ENCODE measurements around the gene TNS1. TPM values are rescaled to one million over a fixed set of nuclear protein-coding genes. Genes with fewer than 3 reads are reported as not detected.
A peak's percentile ranks its signal among the peaks of the same experiment; 100 is the strongest.

Gene TNS1
- total and polyA plus RNA-seq, 2 donors from 2014 or later: 44.8 to 471 TPM

GRCh38 chr2:217818293-217818850, 184.4 kb downstream of the TNS1 start:
- Histone ChIP-seq H3K4me3 (ENCODE audit: low read length in 3 of 3) (no peak overlapping the region), H3K9me3 (ENCODE audit: control insufficient read depth in 2 of 3, insufficient read depth in 1 of 3, low read length in 3 of 3) (no peaks in the 10 kb centered on the region), H3K27ac (ENCODE audit: low read depth in 2 of 2, low read length in 2 of 2) (peak overlapping the region in 1 of 2 donors; percentile 2), H3K36me3 (ENCODE audit: control insufficient read depth in 2 of 3, insufficient read depth in 3 of 3, low read length in 3 of 3) (peaks cover 3 to 95% (median 53%) of the 10 kb centered on the region in 3 donors), H3K9ac (ENCODE audit: low read length in 3 of 3) (no peak overlapping the region), H3K27me3 (ENCODE audit: control insufficient read depth, insufficient read depth, low read length) (no peaks in the 10 kb centered on the region), H3K4me1 (ENCODE audit: control insufficient read depth in 2 of 3, insufficient read depth in 2 of 3, low read depth in 1 of 3, low read length in 3 of 3) (peaks cover 7 to 63% (median 49%) of the 10 kb centered on the region in 3 donors)
- DNase-seq (peak in 1 of 5 donors; percentile 67), FAIRE-seq (no peak)
- TF ChIP-seq CTCF (IDR thresholded peaks at IDR 0.05; ENCODE audit: borderline replicate concordance, extremely low read depth, insufficient read depth): no peak
- intact Hi-C loops (cut with DNase I): no loop called here

DNA sequence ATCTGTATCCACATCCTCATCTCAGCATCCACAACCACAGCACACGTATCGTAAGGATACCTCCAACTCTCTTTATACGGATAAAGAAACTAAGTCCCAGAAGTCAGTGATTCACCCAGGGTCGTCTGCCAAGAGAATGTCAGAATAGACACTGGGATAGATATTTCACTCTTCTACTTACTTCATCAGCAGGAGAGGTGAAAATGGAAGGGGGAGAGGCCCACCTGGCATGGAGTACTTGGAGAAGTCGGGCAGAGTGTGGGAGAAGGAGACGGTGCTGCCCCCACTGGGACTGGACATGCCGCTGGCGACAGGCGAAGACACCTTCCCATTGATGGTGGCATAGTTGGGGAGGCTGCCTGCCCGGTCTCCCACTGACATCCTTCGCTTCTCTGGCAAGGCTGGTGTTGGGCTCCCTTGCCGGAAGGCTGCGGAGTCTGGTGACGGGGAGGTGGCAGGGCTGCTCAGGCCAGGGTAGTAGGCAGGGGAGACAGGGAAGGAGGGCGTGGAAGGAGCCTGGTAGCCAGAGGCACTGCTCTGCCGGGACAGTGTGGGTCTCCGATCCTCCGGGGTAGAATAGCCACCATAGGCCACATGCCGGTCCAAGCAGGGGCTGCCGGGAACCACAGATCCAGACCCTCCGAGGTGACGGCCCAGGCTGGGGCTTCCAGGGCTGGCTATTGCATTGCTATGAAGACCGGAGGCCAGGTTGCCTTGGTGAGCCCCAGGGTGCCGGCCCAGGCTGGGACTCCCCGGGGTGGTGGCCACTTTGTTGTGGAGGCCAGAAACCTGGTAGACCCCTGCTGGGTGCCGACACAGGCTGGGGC, 185.1 kb downstream of the TNS1 start:
- Histone ChIP-seq H3K4me1 (ENCODE audit: control insufficient read depth in 2 of 3, insufficient read depth in 2 of 3, low read depth in 1 of 3, low read length in 3 of 3) (peaks cover 7 to 65% (median 50%) of the 10 kb centered on the region in 3 donors), H3K36me3 (ENCODE audit: control insufficient read depth in 2 of 3, insufficient read depth in 3 of 3, low read length in 3 of 3) (peaks cover 3 to 95% (median 56%) of the 10 kb centered on the region in 3 donors), H3K27ac (ENCODE audit: low read depth in 2 of 2, low read length in 2 of 2) (peak overlapping the region in 1 of 2 donors; percentile 59), H3K9ac (ENCODE audit: low read length in 3 of 3) (peak overlapping the region in 1 of 3 donors; percentile 30), H3K4me3 (ENCODE audit: low read length in 3 of 3) (no peak overlapping the region), H3K9me3 (ENCODE audit: control insufficient read depth in 2 of 3, insufficient read depth in 1 of 3, low read length in 3 of 3) (no peaks in the 10 kb centered on the region), H3K27me3 (ENCODE audit: control insufficient read depth, insufficient read depth, low read length) (no peaks in the 10 kb centered on the region)
- FAIRE-seq (no peak), DNase-seq (peak in 1 of 5 donors; percentile 68)
- intact Hi-C loops (cut with DNase I): no loop called here
- TF ChIP-seq CTCF (IDR thresholded peaks at IDR 0.05; ENCODE audit: borderline replicate concordance, extremely low read depth, insufficient read depth): no peak

DNA sequence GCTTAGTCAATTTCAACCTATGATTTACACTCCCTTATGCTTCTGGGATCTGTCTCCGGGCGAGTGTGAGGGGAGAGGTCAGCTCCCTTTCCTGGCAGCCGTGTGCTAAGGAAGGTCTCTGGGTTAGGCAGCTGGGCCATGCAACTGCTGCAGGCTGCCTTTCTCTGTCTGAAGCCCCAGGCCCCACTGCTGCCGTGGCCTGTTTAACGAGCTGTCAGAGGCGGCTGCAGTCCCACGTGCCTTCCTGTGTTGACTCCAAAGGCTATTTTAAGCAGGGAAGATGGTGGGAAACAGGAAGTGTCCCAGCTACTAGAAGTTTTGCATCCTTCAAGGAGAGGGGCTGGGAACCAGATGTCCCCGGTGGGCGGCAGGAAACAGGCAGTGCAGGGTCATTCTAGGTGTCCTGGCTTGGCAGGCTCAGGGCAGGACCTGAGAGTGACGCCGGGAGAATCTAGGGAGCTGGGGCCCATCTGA, 186.4 kb downstream of the TNS1 start:
- no peaks in the 10 kb centered on the region for H3K9me3 ChIP-seq (ENCODE audit: control insufficient read depth in 2 of 3, insufficient read depth in 1 of 3, low read length in 3 of 3)
- intact Hi-C loops (cut with DNase I): no loop called here
- no peaks in the 10 kb centered on the region for H3K27me3 ChIP-seq (ENCODE audit: control insufficient read depth, insufficient read depth, low read length)
- no peak overlapping the region for H3K9ac ChIP-seq (ENCODE audit: low read length in 3 of 3)
- peaks cover 3 to 98% (median 68%) of the 10 kb centered on the region in 3 donors for H3K36me3 ChIP-seq (ENCODE audit: control insufficient read depth in 2 of 3, insufficient read depth in 3 of 3, low read length in 3 of 3)
- no peak for TF ChIP-seq CTCF (IDR thresholded peaks at IDR 0.05; ENCODE audit: borderline replicate concordance, extremely low read depth, insufficient read depth)
- no peak overlapping the region for H3K4me3 ChIP-seq (ENCODE audit: low read length in 3 of 3)
- peak; percentile 75 to 96 (median 83) for DNase-seq
- peak overlapping the region; percentile 47 to 59 for H3K27ac ChIP-seq (ENCODE audit: low read depth in 2 of 2, low read length in 2 of 2)
- H3K4me1 ChIP-seq (ENCODE audit: control insufficient read depth in 2 of 3, insufficient read depth in 2 of 3, low read depth in 1 of 3, low read length in 3 of 3): peaks cover 7 to 58% (median 49%) of the 10 kb centered on the region in 3 donors
- no peak for FAIRE-seq
